Epithelial cell of prostate (primary cell): ENCODE data around the gene RASGRP3.
A peak's percentile ranks its signal among the peaks of the same experiment; 100 is the strongest.

Source experiments
- DNase-seq: peaks from one replicate; pipeline ENCODE4 v3.0.0-alpha.2; 2011; ENCODE audit warnings: low read depth, low spot score
- H3K27ac ChIP-seq: fragments of 450-650 bp; 2 replicates; pipeline ENCODE4 v1.5.1; 2017; ENCODE audit warnings: mild to moderate bottlenecking

RASGRP3 gene

GRCh38 chr2:33516456-33516995 is 40.1 kb downstream of the RASGRP3 start:
- DNase-seq, result no peak
- H3K27ac ChIP-seq, result no peak overlapping the region

GRCh38 chr2:33518200-33518599 is 41.8 kb downstream of the RASGRP3 start:
- no peak for DNase-seq
- no peak overlapping the region for H3K27ac ChIP-seq

- no peak for DNase-seq
- no peak overlapping the region for H3K27ac ChIP-seq
Observed at GRCh38 chr2:33518929-33519328, 42.5 kb downstream of the RASGRP3 start.

GRCh38 chr2:33521791-33522281 is 45.4 kb downstream of the RASGRP3 start:
- H3K27ac ChIP-seq, result no peak overlapping the region
- no peak for DNase-seq

GRCh38 chr2:33522576-33522975 is 46.1 kb downstream of the RASGRP3 start:
- no peak overlapping the region for H3K27ac ChIP-seq

GRCh38 chr2:33525666-33526065 is 49.2 kb downstream of the RASGRP3 start:
- no peak overlapping the region for H3K27ac ChIP-seq
- no peak for DNase-seq

More at GRCh38 chr2:33522576-33522975, 46.1 kb downstream of the RASGRP3 start:
- DNase-seq, result no peak

GRCh38 chr2:33526132-33526531 is 49.7 kb downstream of the RASGRP3 start:
- no peak for DNase-seq
- H3K27ac ChIP-seq, result no peak overlapping the region

GRCh38 chr2:33526921-33527320 is 50.5 kb downstream of the RASGRP3 start:
- no peak for DNase-seq

GRCh38 chr2:33528441-33528950 is 52.0 kb downstream of the RASGRP3 start:
- DNase-seq, result no peak
- no peak overlapping the region for H3K27ac ChIP-seq

More at GRCh38 chr2:33526921-33527320, 50.5 kb downstream of the RASGRP3 start:
- H3K27ac ChIP-seq, result no peak overlapping the region

- peak; percentile 10 for DNase-seq
Observed at GRCh38 chr2:33529771-33530481, 53.5 kb downstream of the RASGRP3 start.

GRCh38 chr2:33530690-33531548 is 54.5 kb downstream of the RASGRP3 start:
- no peak overlapping the region for H3K27ac ChIP-seq
- DNase-seq, result no peak

More at GRCh38 chr2:33529771-33530481, 53.5 kb downstream of the RASGRP3 start:
- H3K27ac ChIP-seq, result peak overlapping the region; percentile 5

GRCh38 chr2:33531549-33532059 is 55.2 kb downstream of the RASGRP3 start:
- no peak for DNase-seq
- H3K27ac ChIP-seq, result no peak overlapping the region

GRCh38 chr2:33532146-33532545 is 55.7 kb downstream of the RASGRP3 start:
- no peak for DNase-seq
- no peak overlapping the region for H3K27ac ChIP-seq

- no peak overlapping the region for H3K27ac ChIP-seq
- DNase-seq, result no peak
Observed at GRCh38 chr2:33532966-33533365, 56.5 kb downstream of the RASGRP3 start.

GRCh38 chr2:33535421-33535820 is 59.0 kb downstream of the RASGRP3 start:
- no peak overlapping the region for H3K27ac ChIP-seq
- no peak for DNase-seq

- H3K27ac ChIP-seq, result no peak overlapping the region
- no peak for DNase-seq
Observed at GRCh38 chr2:33541243-33541642, 64.8 kb downstream of the RASGRP3 start.

GRCh38 chr2:33550206-33550605 is 73.8 kb downstream of the RASGRP3 start:
- no peak overlapping the region for H3K27ac ChIP-seq
- DNase-seq, result no peak

GRCh38 chr2:33552758-33553461 is 76.5 kb downstream of the RASGRP3 start:
- H3K27ac ChIP-seq, result no peak overlapping the region
- DNase-seq, result no peak

GRCh38 chr2:33555681-33556080 is 79.2 kb downstream of the RASGRP3 start:
- DNase-seq, result no peak
- no peak overlapping the region for H3K27ac ChIP-seq

GRCh38 chr2:33559328-33559727 is 82.9 kb downstream of the RASGRP3 start:
- H3K27ac ChIP-seq, result no peak overlapping the region
- no peak for DNase-seq
